Measurements from ENCODE around the gene CKAP2L.

DNA sequence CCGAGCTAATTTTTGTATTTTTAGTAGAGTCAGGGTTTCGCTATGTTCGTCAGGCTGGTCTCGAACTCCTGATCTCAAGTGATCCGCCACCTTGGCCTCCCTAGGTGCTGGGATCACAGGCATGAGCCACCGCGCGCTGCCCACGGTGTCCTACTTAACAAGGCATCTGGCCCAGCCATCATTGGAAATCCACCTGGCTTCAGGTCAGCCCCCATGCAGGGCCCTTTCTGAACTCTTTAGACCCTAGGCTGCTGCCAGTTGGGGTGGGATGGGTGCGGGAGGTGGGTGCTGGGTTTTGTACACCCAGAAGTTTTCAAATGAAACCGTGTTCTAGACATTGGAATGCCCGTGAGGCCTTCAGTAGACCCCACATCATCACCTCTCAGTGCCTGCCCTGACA is 70.2 kb downstream of the CKAP2L start:
- TF ChIP-seq, protein P1, sequence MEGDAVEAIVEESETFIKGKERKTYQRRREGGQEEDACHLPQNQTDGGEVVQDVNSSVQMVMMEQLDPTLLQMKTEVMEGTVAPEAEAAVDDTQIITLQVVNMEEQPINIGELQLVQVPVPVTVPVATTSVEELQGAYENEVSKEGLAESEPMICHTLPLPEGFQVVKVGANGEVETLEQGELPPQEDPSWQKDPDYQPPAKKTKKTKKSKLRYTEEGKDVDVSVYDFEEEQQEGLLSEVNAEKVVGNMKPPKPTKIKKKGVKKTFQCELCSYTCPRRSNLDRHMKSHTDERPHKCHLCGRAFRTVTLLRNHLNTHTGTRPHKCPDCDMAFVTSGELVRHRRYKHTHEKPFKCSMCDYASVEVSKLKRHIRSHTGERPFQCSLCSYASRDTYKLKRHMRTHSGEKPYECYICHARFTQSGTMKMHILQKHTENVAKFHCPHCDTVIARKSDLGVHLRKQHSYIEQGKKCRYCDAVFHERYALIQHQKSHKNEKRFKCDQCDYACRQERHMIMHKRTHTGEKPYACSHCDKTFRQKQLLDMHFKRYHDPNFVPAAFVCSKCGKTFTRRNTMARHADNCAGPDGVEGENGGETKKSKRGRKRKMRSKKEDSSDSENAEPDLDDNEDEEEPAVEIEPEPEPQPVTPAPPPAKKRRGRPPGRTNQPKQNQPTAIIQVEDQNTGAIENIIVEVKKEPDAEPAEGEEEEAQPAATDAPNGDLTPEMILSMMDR (IDR thresholded peaks at IDR 0.05 in 4 of 5, conservative IDR thresholded peaks at IDR 0.05 in 1 of 5) = no peak
- no peak for TF ChIP-seq POLR2A (IDR thresholded peaks at IDR 0.05)
